ENCODE data around the gene FRK.

FRK gene

GRCh38 chr6:116033687-116034303 is 26.9 kb downstream of the FRK start:
- DNase-seq = no peak

- DNase-seq = no peak
These were observed 29.9 kb downstream of the FRK start for GRCh38 chr6:116030770-116031169.

GRCh38 chr6:116029535-116029934 is 31.2 kb downstream of the FRK start:
- no peak for DNase-seq

GRCh38 chr6:116028233-116028632 is 32.5 kb downstream of the FRK start:
- DNase-seq = no peak

- no peak for DNase-seq
These were observed 32.9 kb downstream of the FRK start for GRCh38 chr6:116027801-116028200.

GRCh38 chr6:116025405-116025804 is 35.3 kb downstream of the FRK start:
- DNase-seq = no peak

GRCh38 chr6:116022841-116023445 is 37.7 kb downstream of the FRK start:
- DNase-seq = no peak

GRCh38 chr6:116020738-116021137 is 40.0 kb downstream of the FRK start:
- no peak for DNase-seq

GRCh38 chr6:116019428-116019827 is 41.3 kb downstream of the FRK start:
- DNase-seq = no peak

- no peak for DNase-seq
These were observed 41.7 kb downstream of the FRK start for GRCh38 chr6:116018976-116019375.

- no peak for DNase-seq
These were observed 43.0 kb downstream of the FRK start for GRCh38 chr6:116017546-116018295.

- DNase-seq = no peak
These were observed 43.7 kb downstream of the FRK start for GRCh38 chr6:116016846-116017545.

GRCh38 chr6:116015983-116016382 is 44.7 kb downstream of the FRK start:
- DNase-seq = no peak

GRCh38 chr6:116015561-116015960 is 45.1 kb downstream of the FRK start:
- no peak for DNase-seq

- DNase-seq = no peak
These were observed 47.7 kb downstream of the FRK start for GRCh38 chr6:116012951-116013350.

- no peak for DNase-seq
These were observed 48.2 kb downstream of the FRK start for GRCh38 chr6:116012471-116012949.

- peak; percentile 35 for DNase-seq
These were observed 49.2 kb downstream of the FRK start for GRCh38 chr6:116011520-116011919.

GRCh38 chr6:116010790-116011401 is 49.8 kb downstream of the FRK start:
- DNase-seq = peak; percentile 48

- no peak for DNase-seq
These were observed 50.3 kb downstream of the FRK start for GRCh38 chr6:116010386-116010785.

- no peak for DNase-seq
These were observed 52.0 kb downstream of the FRK start for GRCh38 chr6:116008470-116009243.

GRCh38 chr6:116004841-116005815 is 55.6 kb downstream of the FRK start:
- DNase-seq = no peak

All from activated naive CD4-positive, alpha-beta T cell treated with Interleukin-2 at 50 U/mL for 16 hours (primary cell).